Osteoblast (primary cell): ENCODE results near the gene CELF2. TPM values are rescaled to one million over a fixed set of nuclear protein-coding genes. Genes with fewer than 3 reads are reported as not detected.

Source experiments
- DNase-seq: peaks from one replicate; pipeline ENCODE4 v3.0.0; 2011; ENCODE audit warnings: low spot score, mixed read lengths; ENCODE audit not compliant: insufficient read length; ENCODE audit errors: missing footprints
- H2AFZ ChIP-seq: 2 replicates; pipeline ENCODE4 v1.6.0; 2011; ENCODE audit warnings: mild to moderate bottlenecking, low read length
- H3K27ac ChIP-seq: 2 replicates; pipeline ENCODE4 v1.5.1; 2011; ENCODE audit warnings: mild to moderate bottlenecking, low read depth, low read length, moderate library complexity
- H3K27me3 ChIP-seq: 2 replicates; pipeline ENCODE4 v1.6.0; 2012; ENCODE audit warnings: mild to moderate bottlenecking, control low read depth, inconsistent platforms, low read length, moderate library complexity; ENCODE audit not compliant: insufficient read depth
- H3K36me3 ChIP-seq: 2 replicates; pipeline ENCODE4 v1.5.1; 2011; ENCODE audit warnings: mild to moderate bottlenecking, low read length, control low read depth, moderate library complexity; ENCODE audit not compliant: insufficient read depth
- H3K4me1 ChIP-seq: 2 replicates; pipeline ENCODE4 v1.5.1; 2011; ENCODE audit warnings: mild to moderate bottlenecking, low read length, control low read depth, moderate library complexity; ENCODE audit not compliant: insufficient read depth
- H3K4me2 ChIP-seq: 2 replicates; pipeline ENCODE4 v1.6.0; 2011; ENCODE audit warnings: mild to moderate bottlenecking, low read length; ENCODE audit not compliant: insufficient read depth
- H3K4me3 ChIP-seq: fragments of 200-600 bp; sonication (generic); 3 replicates; pipeline ENCODE4 v1.5.1; 2012; ENCODE audit warnings: mild to moderate bottlenecking, low read length, inconsistent platforms; ENCODE audit not compliant: insufficient read depth
- H3K79me2 ChIP-seq: 2 replicates; pipeline ENCODE4 v1.6.0; 2012; ENCODE audit warnings: mild to moderate bottlenecking, low read length, control low read depth, inconsistent platforms; ENCODE audit not compliant: insufficient read depth
- H3K9me3 ChIP-seq: 2 replicates; pipeline ENCODE4 v1.5.1; 2011; ENCODE audit warnings: low read depth, low read length, control low read depth
- H4K20me1 ChIP-seq: 2 replicates; pipeline ENCODE4 v1.6.0; 2012; ENCODE audit warnings: mild to moderate bottlenecking, low read length, control low read depth; ENCODE audit not compliant: insufficient read depth
- total RNA-seq: library from RNA; depleted of rRNA; stranded (reverse); fragments of >200 nt; gene quantifications from 2 replicates; pipeline ENCODE4 v1.2.3, GENCODE V29; 2012
- TF ChIP-seq, protein P1 (sequence below): IDR thresholded peaks from 2 replicates; pipeline ENCODE4 v1.5.1; 2011; ENCODE audit warnings: mild to moderate bottlenecking, low read depth, low read length, moderate library complexity; ENCODE audit errors: extremely low read depth

CELF2 gene
- total RNA-seq, 1 donor = 7.6 TPM

DNA sequence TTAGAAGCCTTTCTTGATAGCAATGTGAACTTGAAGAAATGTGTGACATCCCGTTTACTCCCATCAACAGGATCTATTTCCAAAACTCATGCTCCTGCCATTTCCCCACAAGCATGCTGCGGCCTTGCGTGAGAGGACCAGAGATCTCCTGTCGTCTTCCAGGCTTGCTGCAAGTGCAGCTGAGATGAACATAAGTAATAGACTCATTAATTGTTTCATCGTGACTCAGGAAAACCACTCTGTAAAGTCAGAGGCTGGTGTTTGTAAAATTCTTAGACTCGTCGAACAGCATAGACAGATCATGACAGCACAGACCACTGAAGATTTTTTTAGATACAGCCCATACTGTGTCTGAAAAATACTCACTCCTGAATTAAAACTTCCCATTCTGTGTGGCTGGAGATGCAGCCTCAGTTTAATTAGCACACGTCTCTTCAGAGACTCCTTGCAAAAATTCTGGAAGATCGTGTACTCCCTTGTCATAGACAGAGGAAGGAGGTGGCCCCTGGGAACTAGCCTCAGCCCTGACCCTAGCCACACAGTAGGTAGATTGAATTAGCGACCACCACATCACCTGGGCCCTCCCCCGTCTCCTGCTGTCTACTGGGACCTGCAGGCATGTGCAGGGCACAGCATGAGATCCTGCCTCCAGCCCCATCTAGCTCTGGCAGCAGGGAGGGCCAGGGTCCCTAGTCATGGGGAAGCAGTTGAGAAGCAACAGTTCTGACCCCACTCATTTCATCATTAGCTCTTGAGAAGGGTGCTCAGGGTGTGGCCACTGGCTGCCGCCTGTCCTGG lies 226.0 kb downstream of the CELF2 start:
- H3K27ac ChIP-seq = no peak overlapping the region
- TF ChIP-seq, protein P1, sequence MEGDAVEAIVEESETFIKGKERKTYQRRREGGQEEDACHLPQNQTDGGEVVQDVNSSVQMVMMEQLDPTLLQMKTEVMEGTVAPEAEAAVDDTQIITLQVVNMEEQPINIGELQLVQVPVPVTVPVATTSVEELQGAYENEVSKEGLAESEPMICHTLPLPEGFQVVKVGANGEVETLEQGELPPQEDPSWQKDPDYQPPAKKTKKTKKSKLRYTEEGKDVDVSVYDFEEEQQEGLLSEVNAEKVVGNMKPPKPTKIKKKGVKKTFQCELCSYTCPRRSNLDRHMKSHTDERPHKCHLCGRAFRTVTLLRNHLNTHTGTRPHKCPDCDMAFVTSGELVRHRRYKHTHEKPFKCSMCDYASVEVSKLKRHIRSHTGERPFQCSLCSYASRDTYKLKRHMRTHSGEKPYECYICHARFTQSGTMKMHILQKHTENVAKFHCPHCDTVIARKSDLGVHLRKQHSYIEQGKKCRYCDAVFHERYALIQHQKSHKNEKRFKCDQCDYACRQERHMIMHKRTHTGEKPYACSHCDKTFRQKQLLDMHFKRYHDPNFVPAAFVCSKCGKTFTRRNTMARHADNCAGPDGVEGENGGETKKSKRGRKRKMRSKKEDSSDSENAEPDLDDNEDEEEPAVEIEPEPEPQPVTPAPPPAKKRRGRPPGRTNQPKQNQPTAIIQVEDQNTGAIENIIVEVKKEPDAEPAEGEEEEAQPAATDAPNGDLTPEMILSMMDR = no peak

DNA sequence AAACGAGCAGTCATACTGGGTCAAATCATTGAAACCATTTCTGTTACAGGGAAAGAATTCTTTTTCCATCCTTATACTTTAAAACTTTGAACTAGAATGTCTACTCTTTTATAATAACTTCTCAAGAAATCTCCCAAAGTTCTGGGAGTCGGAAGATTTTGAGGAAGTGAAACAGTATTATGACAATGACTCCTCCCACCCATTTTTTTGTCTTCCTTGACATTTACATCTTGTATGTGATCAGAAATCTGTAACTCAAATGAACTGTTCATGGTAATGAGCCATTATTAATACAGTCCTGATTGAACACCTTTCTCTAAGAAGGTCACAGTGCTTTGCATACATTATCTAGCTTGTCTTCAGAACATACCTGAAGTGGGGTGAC lies 227.4 kb downstream of the CELF2 start:
- no peaks in the 10 kb centered on the region for H3K36me3 ChIP-seq
- H3K27me3 ChIP-seq = no peaks in the 10 kb centered on the region
- no peaks in the 10 kb centered on the region for H4K20me1 ChIP-seq
- H3K27ac ChIP-seq = no peak overlapping the region
- H3K79me2 ChIP-seq = no peaks in the 10 kb centered on the region
- no peaks in the 10 kb centered on the region for H3K9me3 ChIP-seq
- TF ChIP-seq, protein P1 = no peak
- no peak overlapping the region for H3K4me3 ChIP-seq
- no peak overlapping the region for H2AFZ ChIP-seq
- no peak overlapping the region for H3K4me2 ChIP-seq
- H3K4me1 ChIP-seq = no peaks in the 10 kb centered on the region
- DNase-seq = no peak

More for the DNA sequence above, 226.0 kb downstream of the CELF2 start:
- H3K9me3 ChIP-seq = no peaks in the 10 kb centered on the region
- no peak overlapping the region for H3K4me2 ChIP-seq
- no peak for DNase-seq
- H3K27me3 ChIP-seq = no peaks in the 10 kb centered on the region
- no peak overlapping the region for H3K4me3 ChIP-seq
- no peak overlapping the region for H2AFZ ChIP-seq
- no peaks in the 10 kb centered on the region for H4K20me1 ChIP-seq
- H3K36me3 ChIP-seq = no peaks in the 10 kb centered on the region
- no peaks in the 10 kb centered on the region for H3K79me2 ChIP-seq
- H3K4me1 ChIP-seq = no peaks in the 10 kb centered on the region

DNA sequence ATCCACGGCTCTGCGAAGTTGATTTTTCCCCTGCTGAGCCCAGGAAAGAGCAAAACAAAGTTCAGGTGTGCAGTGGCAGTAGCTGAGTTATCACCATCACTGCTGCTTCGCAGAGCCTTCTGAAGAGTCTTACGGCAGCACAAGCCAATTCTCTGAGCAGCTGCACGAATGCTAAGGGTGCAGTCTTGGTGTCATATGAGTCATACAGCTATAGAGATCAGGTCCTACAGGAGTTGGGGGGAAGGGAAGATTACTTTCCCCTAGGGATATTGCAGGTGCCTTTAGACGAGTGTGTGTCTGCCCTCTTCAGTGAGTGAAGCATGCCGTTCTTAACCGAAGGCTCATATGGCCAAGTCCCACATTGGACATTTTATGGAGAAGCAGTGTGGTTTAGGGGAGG lies 227.8 kb downstream of the CELF2 start:
- no peaks in the 10 kb centered on the region for H3K79me2 ChIP-seq
- H3K27me3 ChIP-seq = no peaks in the 10 kb centered on the region
- no peaks in the 10 kb centered on the region for H3K9me3 ChIP-seq
- no peak overlapping the region for H3K27ac ChIP-seq
- H4K20me1 ChIP-seq = no peaks in the 10 kb centered on the region
- H3K36me3 ChIP-seq = no peaks in the 10 kb centered on the region
- no peaks in the 10 kb centered on the region for H3K4me1 ChIP-seq
- H3K4me3 ChIP-seq = no peak overlapping the region
- H3K4me2 ChIP-seq = no peak overlapping the region
- H2AFZ ChIP-seq = no peak overlapping the region
- TF ChIP-seq, protein P1 = no peak
- DNase-seq = no peak

DNA sequence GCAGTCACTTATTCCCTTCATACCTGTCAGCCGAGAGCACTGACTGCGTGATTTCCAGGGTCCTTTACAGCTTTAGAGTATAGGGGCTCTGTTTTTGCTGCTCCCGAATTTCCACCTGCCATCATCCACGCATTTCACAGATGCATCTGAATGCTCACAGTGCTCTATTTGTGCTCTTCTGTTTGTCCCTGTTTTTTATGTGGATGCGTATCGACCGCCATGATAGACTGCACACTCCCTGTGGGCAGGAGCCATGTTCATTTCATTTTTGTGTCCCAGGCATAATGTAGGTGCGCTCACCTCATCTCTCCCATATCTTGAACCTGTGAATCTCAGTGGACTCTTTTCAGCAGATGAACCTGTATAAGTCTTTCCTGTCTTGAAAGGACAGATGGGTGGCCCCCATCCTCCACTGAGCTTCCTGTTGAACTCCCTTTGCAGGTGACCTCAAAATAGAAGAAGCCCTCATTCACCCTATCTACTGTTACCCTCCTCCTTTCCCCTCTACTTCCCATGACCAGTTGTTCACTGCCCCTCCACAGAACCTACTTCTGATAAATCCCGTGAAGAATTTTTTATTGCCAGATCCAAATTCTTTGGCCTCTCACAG lies 228.4 kb downstream of the CELF2 start:
- Histone ChIP-seq H3K4me1 (no peaks in the 10 kb centered on the region), H3K27ac (no peak overlapping the region), H3K36me3 (no peaks in the 10 kb centered on the region), H3K4me2 (no peak overlapping the region), H2AFZ (no peak overlapping the region), H3K79me2 (no peaks in the 10 kb centered on the region), H3K4me3 (no peak overlapping the region), H4K20me1 (no peaks in the 10 kb centered on the region), H3K9me3 (no peaks in the 10 kb centered on the region), H3K27me3 (no peaks in the 10 kb centered on the region)
- no peak for DNase-seq
- TF ChIP-seq, protein P1 = no peak
